Measurements from ENCODE around the gene ERBB2.

GRCh38 chr17:39726617-39727016 lies 26.8 kb downstream of the ERBB2 start:
- TF ChIP-seq EP300 (IDR thresholded peaks at IDR 0.05; ENCODE audit: low read depth in 2 of 2, low read length in 2 of 2), result no peak
- no peak for TF ChIP-seq EP300 (CRISPR knock-in tag; IDR thresholded peaks at IDR 0.05; ENCODE audit: borderline replicate concordance)
- TF ChIP-seq, protein P1, sequence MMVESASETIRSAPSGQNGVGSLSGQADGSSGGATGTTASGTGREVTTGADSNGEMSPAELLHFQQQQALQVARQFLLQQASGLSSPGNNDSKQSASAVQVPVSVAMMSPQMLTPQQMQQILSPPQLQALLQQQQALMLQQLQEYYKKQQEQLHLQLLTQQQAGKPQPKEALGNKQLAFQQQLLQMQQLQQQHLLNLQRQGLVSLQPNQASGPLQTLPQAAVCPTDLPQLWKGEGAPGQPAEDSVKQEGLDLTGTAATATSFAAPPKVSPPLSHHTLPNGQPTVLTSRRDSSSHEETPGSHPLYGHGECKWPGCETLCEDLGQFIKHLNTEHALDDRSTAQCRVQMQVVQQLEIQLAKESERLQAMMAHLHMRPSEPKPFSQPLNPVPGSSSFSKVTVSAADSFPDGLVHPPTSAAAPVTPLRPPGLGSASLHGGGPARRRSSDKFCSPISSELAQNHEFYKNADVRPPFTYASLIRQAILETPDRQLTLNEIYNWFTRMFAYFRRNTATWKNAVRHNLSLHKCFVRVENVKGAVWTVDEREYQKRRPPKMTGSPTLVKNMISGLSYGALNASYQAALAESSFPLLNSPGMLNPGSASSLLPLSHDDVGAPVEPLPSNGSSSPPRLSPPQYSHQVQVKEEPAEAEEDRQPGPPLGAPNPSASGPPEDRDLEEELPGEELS (CRISPR knock-in tag; IDR thresholded peaks at IDR 0.05), result no peak
